Osteoblast (primary cell): Measurements from ENCODE around the gene CSAG1. TPM values are rescaled to one million over a fixed set of nuclear protein-coding genes. Genes with fewer than 3 reads are reported as not detected.
"Not testable (repeated sequence)": the region's sequence is repeated elsewhere in the genome, so short reads cannot be mapped to it uniquely, and the experiment has no call there.

ENCODE experiments used
- DNase-seq: peaks from one replicate; pipeline ENCODE4 v3.0.0; 2011; ENCODE audit warnings: low spot score, mixed read lengths; ENCODE audit not compliant: insufficient read length; ENCODE audit errors: missing footprints
- H2AFZ ChIP-seq: 2 replicates; pipeline ENCODE4 v1.6.0; 2011; ENCODE audit warnings: mild to moderate bottlenecking, low read length
- H3K27ac ChIP-seq: 2 replicates; pipeline ENCODE4 v1.5.1; 2011; ENCODE audit warnings: mild to moderate bottlenecking, low read depth, low read length, moderate library complexity
- H3K27me3 ChIP-seq: 2 replicates; pipeline ENCODE4 v1.6.0; 2012; ENCODE audit warnings: mild to moderate bottlenecking, control low read depth, inconsistent platforms, low read length, moderate library complexity; ENCODE audit not compliant: insufficient read depth
- H3K36me3 ChIP-seq: 2 replicates; pipeline ENCODE4 v1.5.1; 2011; ENCODE audit warnings: mild to moderate bottlenecking, low read length, control low read depth, moderate library complexity; ENCODE audit not compliant: insufficient read depth
- H3K4me1 ChIP-seq: 2 replicates; pipeline ENCODE4 v1.5.1; 2011; ENCODE audit warnings: mild to moderate bottlenecking, low read length, control low read depth, moderate library complexity; ENCODE audit not compliant: insufficient read depth
- H3K4me2 ChIP-seq: 2 replicates; pipeline ENCODE4 v1.6.0; 2011; ENCODE audit warnings: mild to moderate bottlenecking, low read length; ENCODE audit not compliant: insufficient read depth
- H3K4me3 ChIP-seq: fragments of 200-600 bp; sonication (generic); 3 replicates; pipeline ENCODE4 v1.5.1; 2012; ENCODE audit warnings: mild to moderate bottlenecking, low read length, inconsistent platforms; ENCODE audit not compliant: insufficient read depth
- H3K79me2 ChIP-seq: 2 replicates; pipeline ENCODE4 v1.6.0; 2012; ENCODE audit warnings: mild to moderate bottlenecking, low read length, control low read depth, inconsistent platforms; ENCODE audit not compliant: insufficient read depth
- H3K9me3 ChIP-seq: 2 replicates; pipeline ENCODE4 v1.5.1; 2011; ENCODE audit warnings: low read depth, low read length, control low read depth
- H4K20me1 ChIP-seq: 2 replicates; pipeline ENCODE4 v1.6.0; 2012; ENCODE audit warnings: mild to moderate bottlenecking, low read length, control low read depth; ENCODE audit not compliant: insufficient read depth
- total RNA-seq: library from RNA; depleted of rRNA; stranded (reverse); fragments of >200 nt; gene quantifications from 2 replicates; pipeline ENCODE4 v1.2.3, GENCODE V29; 2012
- TF ChIP-seq, protein P1 (sequence below): IDR thresholded peaks from 2 replicates; pipeline ENCODE4 v1.5.1; 2011; ENCODE audit warnings: mild to moderate bottlenecking, low read depth, low read length, moderate library complexity; ENCODE audit errors: extremely low read depth

CSAG1 gene, protein sequence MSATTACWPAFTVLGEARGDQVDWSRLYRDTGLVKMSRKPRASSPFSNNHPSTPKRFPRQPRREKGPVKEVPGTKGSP
- not detected in 2 replicates for total RNA-seq

DNA sequence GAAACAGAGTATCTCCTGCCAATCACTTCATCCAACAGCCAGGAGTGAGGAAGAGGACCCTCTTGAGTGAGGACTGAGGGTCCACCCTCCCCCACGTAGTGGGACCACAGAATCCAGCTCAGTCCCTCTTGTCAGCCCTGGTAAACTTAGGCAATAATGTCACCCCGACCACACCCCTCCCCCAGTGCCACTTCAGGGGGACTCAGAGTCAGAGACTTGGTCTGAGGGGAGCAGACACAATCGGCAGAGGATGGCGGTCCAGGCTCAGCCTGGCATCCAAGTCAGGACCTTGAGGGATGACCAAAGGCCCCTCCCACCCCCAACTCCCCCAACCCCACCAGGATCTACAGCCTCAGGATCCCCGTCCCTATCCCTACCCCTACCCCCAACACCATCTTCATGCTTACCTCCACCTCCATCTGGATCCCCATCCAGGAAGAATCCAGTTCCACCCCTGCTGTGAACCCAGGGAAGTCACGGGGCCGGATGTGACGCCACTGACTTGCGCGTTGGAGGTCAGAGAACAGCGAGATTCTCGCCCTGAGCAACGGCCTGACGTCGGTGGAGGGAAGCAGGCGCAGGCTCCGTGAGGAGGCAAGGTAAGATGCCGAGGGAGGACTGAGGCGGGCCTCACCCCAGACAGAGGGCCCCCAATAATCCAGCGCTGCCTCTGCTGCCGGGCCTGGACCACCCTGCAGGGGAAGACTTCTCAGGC, at the start of gene CSAG1, which contains the start of gene MAGEA12:
Gene CSAG1 (minus strand): TSS at position 461 of the 715 bp plus-strand sequence. CDS start 1,261 bp downstream, outside the sequence.
Gene MAGEA12 (plus strand): TSS at position 497 of the 715 bp plus-strand sequence. CDS start 2,405 bp downstream, outside the sequence.
- H2AFZ ChIP-seq: no peak within 1 kb of the TSS
- no peak within 1 kb of the TSS for H3K27ac ChIP-seq
- H3K4me3 ChIP-seq: no peak within 1 kb of the TSS
- H3K4me1 ChIP-seq: no peaks in the 10 kb centered on the region
- TF ChIP-seq, protein P1, sequence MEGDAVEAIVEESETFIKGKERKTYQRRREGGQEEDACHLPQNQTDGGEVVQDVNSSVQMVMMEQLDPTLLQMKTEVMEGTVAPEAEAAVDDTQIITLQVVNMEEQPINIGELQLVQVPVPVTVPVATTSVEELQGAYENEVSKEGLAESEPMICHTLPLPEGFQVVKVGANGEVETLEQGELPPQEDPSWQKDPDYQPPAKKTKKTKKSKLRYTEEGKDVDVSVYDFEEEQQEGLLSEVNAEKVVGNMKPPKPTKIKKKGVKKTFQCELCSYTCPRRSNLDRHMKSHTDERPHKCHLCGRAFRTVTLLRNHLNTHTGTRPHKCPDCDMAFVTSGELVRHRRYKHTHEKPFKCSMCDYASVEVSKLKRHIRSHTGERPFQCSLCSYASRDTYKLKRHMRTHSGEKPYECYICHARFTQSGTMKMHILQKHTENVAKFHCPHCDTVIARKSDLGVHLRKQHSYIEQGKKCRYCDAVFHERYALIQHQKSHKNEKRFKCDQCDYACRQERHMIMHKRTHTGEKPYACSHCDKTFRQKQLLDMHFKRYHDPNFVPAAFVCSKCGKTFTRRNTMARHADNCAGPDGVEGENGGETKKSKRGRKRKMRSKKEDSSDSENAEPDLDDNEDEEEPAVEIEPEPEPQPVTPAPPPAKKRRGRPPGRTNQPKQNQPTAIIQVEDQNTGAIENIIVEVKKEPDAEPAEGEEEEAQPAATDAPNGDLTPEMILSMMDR: no peak
- H3K79me2 ChIP-seq: no peaks in the 10 kb centered on the region
- H3K9me3 ChIP-seq: no peaks in the 10 kb centered on the region
- no peak within 1 kb of the TSS for H3K4me2 ChIP-seq
- no peak for DNase-seq
- no peaks in the 10 kb centered on the region for H3K36me3 ChIP-seq
- H4K20me1 ChIP-seq: no peaks in the 10 kb centered on the region
- H3K27me3 ChIP-seq: no peaks in the 10 kb centered on the region

DNA sequence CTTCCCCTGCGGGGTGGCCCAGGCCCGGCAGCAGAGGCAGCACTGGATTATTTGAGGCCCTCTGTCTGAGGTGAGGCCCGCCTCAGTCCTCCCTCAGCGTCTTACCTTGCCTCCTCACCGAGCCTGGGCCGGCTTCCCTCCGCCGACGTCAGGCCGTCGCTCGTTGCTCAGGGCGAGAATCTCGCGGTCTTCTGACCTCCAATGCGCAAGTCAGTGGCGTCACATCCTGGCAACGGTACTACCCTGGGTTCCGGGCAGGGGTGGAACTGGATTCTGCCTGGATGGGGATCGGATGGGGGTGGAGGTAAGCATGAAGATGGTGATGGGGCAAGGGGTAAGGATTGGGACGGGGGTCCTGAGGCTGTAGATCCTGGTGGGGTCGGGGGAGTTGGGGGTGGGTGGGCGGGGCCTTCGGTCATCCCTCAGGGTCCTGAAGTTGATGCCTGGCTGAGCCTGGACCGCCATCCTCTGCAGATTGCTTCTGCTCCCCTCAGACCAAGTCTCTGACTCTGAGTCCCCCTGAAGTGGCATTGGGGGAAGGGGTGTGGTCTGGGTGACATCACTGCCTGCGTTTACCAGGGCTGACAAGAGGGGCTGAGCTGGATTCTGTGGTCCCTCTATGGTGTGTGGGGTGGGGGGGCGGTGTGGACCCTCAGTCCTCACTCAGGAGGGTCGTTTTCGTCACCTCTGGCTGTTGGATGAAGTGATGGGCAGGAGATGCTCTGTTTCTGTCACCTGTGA, 36.2 kb upstream of the CSAG1 start, which contains the start of gene MAGEA6:
Gene MAGEA6 (minus strand): TSS at position 141 of the 741 bp plus-strand sequence. CDS start 2,039 bp downstream, outside the sequence.
- not testable (repeated sequence) for H3K4me2 ChIP-seq, H3K27ac ChIP-seq, H3K4me1 ChIP-seq, H2AFZ ChIP-seq, H3K27me3 ChIP-seq, H3K79me2 ChIP-seq, DNase-seq, H4K20me1 ChIP-seq, H3K4me3 ChIP-seq, H3K36me3 ChIP-seq, H3K9me3 ChIP-seq

DNA sequence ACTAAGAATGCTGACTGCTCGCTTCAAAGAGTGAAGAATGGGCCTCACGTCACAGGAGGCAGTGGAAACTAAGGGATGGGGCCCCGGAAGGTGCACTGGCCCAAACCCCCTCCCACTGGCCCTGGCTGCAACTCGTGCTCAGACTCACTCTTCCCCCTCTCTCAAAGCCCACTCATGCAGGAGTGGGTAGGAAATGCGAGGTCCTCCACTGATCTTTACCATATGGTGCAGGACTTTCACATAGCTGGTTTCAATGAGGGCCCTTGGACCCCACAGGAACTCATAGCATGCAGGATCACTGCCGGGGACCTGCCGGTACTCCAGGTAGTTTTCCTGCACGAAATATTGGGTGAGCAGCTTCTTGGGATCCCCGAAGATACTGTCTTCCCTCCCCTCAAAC, 33.0 kb upstream of the CSAG1 start:
- not testable (repeated sequence) for H4K20me1 ChIP-seq, H3K27ac ChIP-seq, H3K4me1 ChIP-seq, DNase-seq, H3K4me2 ChIP-seq, H3K79me2 ChIP-seq, H3K4me3 ChIP-seq, H3K36me3 ChIP-seq, H3K27me3 ChIP-seq, H2AFZ ChIP-seq, H3K9me3 ChIP-seq

DNA sequence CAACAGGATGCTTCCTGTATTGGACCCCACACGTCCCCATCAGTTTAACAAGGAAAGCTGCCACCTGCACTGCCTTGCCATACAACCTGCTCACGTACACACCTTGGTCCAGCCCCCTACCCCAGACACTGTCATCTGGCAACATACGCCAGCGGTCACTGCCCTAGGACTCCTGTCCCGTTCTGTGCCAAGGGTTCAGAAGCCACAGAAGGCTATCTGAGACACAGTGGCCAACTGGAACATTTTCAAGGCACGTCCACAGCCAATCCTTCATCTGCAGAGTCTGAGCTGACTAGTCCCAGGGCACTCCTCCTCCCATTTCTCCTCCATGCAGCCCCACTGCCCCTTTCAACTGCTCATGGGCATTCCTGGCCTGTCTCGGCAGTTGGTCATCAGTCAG, 28.1 kb upstream of the CSAG1 start:
- H3K4me1 ChIP-seq, DNase-seq, H3K4me2 ChIP-seq, H4K20me1 ChIP-seq, H3K27ac ChIP-seq, H3K79me2 ChIP-seq, H3K9me3 ChIP-seq, H3K27me3 ChIP-seq, H3K36me3 ChIP-seq, H3K4me3 ChIP-seq, H2AFZ ChIP-seq: not testable (repeated sequence)

DNA sequence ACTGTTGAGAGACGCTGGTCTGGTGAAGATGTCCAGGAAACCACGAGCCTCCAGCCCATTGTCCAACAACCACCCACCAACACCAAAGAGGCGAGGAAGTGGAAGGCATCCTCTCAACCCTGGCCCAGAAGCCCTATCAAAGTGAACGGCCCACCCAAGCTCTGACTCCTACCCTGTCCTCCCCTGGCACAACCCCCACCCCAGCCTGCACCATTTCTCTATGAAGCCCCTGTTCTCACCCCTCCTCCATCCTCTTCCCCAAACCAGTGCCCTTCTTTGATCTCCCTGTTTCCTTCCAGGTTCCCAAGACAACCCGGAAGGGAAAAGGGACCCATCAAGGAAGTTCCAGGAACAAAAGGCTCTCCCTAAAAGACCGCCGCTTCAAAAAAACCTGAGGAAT, 26.0 kb upstream of the CSAG1 start:
- not testable (repeated sequence) for DNase-seq, H3K9me3 ChIP-seq, H3K4me1 ChIP-seq, H3K4me3 ChIP-seq, H3K36me3 ChIP-seq, H3K27me3 ChIP-seq, H3K79me2 ChIP-seq, H2AFZ ChIP-seq, H3K4me2 ChIP-seq, H4K20me1 ChIP-seq, H3K27ac ChIP-seq

DNA sequence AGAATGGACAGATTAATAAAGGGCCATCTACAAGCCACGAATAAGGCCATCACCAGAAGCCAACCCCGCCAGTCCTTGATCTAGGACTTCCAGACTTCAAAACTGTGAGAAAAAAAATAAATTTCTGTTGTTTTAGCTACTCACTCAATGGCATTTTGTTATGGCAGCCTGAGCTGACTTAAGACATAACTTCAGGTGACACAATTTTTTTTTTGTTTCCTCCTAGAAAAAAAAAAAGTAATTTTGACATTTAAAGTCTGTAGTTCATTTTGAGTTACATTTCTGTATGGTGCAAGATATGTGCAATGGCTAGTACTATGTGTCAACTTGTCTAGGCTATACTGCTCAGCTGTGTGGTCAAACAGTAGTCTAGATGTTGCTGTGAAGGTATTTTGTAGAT, 25.4 kb upstream of the CSAG1 start, which contains the start of gene CSAG3:
Gene CSAG3 (plus strand): TSS at position 301 of the 400 bp plus-strand sequence.
- H3K79me2 ChIP-seq, H3K27ac ChIP-seq, DNase-seq, H3K4me2 ChIP-seq, H2AFZ ChIP-seq, H3K36me3 ChIP-seq, H3K9me3 ChIP-seq, H3K4me3 ChIP-seq, H3K27me3 ChIP-seq, H4K20me1 ChIP-seq, H3K4me1 ChIP-seq: not testable (repeated sequence)

DNA sequence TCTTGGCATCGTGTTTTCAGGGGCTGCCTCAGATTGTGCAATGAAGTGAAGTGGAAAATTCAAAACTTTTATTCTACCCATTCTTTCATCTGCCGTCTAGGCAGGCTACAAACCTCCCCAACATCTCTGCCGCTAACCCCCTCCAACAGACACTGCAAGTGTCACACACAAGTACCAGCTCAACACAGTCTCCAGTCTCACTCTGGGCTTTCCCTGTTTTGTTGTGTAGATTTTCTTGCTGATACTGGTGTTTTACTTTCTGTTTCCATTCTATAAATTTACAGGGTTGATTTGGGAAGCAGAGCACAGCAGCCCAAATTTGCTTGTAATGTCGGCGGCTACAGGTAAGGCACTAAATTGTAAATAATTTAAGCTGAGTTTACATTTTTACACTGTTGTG, 21.4 kb upstream of the CSAG1 start:
- not testable (repeated sequence) for H3K9me3 ChIP-seq, H3K27me3 ChIP-seq, H3K79me2 ChIP-seq, H3K27ac ChIP-seq, H4K20me1 ChIP-seq, H3K4me1 ChIP-seq, H3K36me3 ChIP-seq, H3K4me2 ChIP-seq, H3K4me3 ChIP-seq, H2AFZ ChIP-seq, DNase-seq
